ENCODE data around the gene UBQLN2. TPM values are rescaled to one million over a fixed set of nuclear protein-coding genes. Genes with fewer than 3 reads are reported as not detected.
A peak's percentile ranks its signal among the peaks of the same experiment; 100 is the strongest.

Gene UBQLN2
- total RNA-seq, 2 donors from 2014 or later, result 19.4 to 20.1 TPM

- peak; percentile 89 for ATAC-seq
- intact Hi-C loops (cut with DNase I, micrococcal nuclease), result no loop called here
- DNase-seq, result no peak
Observed at GRCh38 chrX:56615282-56615681, 51.9 kb downstream of the UBQLN2 start.

Other genes starting within 250 kb of the UBQLN2 start
- 10 to 100 TPM; 18.9 to 20.1 TPM for gene NBDY, start 165.6 kb downstream of the UBQLN2 start, total RNA-seq

Data from left colon (tissue), 2 donors.